Activated CD4-positive, alpha-beta T cell treated with anti-CD3 and anti-CD28 coated beads for 36 hours (primary cell): Measurements from ENCODE around the gene FILIP1L. TPM values are rescaled to one million over a fixed set of nuclear protein-coding genes. Genes with fewer than 3 reads are reported as not detected.

Source experiments
- ATAC-seq: fragments of 200-7000 bp; cut with Tn5 transposase; one replicate; pipeline ENCODE4 v1.10.0; 2021; ENCODE audit warnings: mild to moderate bottlenecking, moderate library complexity
- CTCF ChIA-PET: fragments of 350-600 bp; sonication (Branson Sonifier 250); formaldehyde crosslinking; loops from one replicate; lab custom pipeline; 2021; ENCODE audit warnings: antibody characterized with exemption; lab: Charles Lee
- POLR2A ChIA-PET: fragments of 350-600 bp; sonication (Branson Sonifier 250); formaldehyde crosslinking; loops from one replicate; lab custom pipeline; 2021; ENCODE audit warnings: antibody characterized with exemption, inconsistent platforms; lab: Charles Lee
- DNase-seq: peaks from one replicate; pipeline ENCODE4 v3.0.0-alpha.2; 2020
- H3K27ac Mint-ChIP-seq: one replicate; pipeline ENCODE4 v1.8.0; 2021; ENCODE audit warnings: mixed read lengths
- H3K27me3 Mint-ChIP-seq: one replicate; pipeline ENCODE4 v1.8.0; 2021; ENCODE audit warnings: mixed read lengths
- H3K36me3 Mint-ChIP-seq: one replicate; pipeline ENCODE4 v1.8.0; 2021; ENCODE audit warnings: low read depth, mixed read lengths
- H3K4me1 Mint-ChIP-seq: one replicate; pipeline ENCODE4 v1.8.0; 2021; ENCODE audit warnings: mixed read lengths
- H3K4me3 Mint-ChIP-seq: one replicate; pipeline ENCODE4 v1.8.0; 2021; ENCODE audit warnings: mild to moderate bottlenecking, moderate library complexity, mixed read lengths
- H3K9me3 Mint-ChIP-seq: one replicate; pipeline ENCODE4 v1.8.0; 2021; ENCODE audit warnings: low read depth, mixed read lengths
- intact Hi-C, 2 experiments: fragments of 100-400 bp; cut with DNase I in 1 of 2; cut with micrococcal nuclease in 1 of 2; formaldehyde crosslinking; loops; one replicate each; pipeline versions ENCODE4 v1.14.2 to v1.15.1; 2022 to 2024; cut with DNase I, micrococcal nuclease
- total RNA-seq, 2 experiments: library from RNA; stranded (reverse); gene quantifications; one replicate each; pipeline ENCODE4 v1.2.3, GENCODE V29; 2021

Gene FILIP1L
- under 1 TPM in 1 of 2 experiments, not detected in 1; 0.11 TPM for total RNA-seq

DNA sequence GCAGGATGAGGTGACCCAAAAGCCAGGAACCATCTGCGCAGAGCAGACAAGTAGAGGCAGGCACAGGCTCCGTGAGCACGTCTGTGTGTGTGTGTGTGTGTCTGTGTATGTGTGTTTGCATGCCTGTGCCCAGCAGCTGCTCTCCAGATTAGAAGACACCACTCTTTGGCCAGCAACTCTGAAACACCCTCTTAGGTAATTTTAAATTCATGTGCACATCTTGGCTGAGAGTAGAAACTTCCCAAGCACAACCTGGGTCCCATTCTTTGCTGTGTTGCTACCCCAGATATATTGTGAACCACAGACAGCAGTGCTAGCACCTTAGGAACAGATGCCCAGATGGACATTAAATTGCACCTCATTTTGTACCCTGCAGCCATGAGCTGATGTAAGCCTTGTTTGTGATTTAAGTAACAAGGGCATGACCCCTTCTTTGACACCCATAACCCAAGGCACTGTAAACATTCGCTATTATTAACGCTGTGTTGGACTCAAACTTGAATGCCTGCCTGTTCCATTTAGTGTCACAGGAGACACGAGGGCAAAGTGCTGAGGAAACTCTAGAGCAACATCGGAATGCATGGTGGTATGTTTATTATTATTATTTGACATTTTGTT is at the start of gene FILIP1L:
Gene FILIP1L (minus strand): TSS at position 89 of the 618 bp plus-strand sequence.
- intact Hi-C loops: no loop called here
- POLR2A ChIA-PET: no interaction called here
- H3K4me1 Mint-ChIP-seq: no peaks in the 10 kb centered on the region
- no peak for DNase-seq
- H3K27ac Mint-ChIP-seq: no peak within 1 kb of the TSS
- H3K36me3 Mint-ChIP-seq: peaks cover 3% of the 10 kb centered on the region
- no peak for ATAC-seq
- CTCF ChIA-PET: no interaction called here
- H3K9me3 Mint-ChIP-seq: no peaks in the 10 kb centered on the region
- H3K4me3 Mint-ChIP-seq: no peak within 1 kb of the TSS
- no peaks in the 10 kb centered on the region for H3K27me3 Mint-ChIP-seq

DNA sequence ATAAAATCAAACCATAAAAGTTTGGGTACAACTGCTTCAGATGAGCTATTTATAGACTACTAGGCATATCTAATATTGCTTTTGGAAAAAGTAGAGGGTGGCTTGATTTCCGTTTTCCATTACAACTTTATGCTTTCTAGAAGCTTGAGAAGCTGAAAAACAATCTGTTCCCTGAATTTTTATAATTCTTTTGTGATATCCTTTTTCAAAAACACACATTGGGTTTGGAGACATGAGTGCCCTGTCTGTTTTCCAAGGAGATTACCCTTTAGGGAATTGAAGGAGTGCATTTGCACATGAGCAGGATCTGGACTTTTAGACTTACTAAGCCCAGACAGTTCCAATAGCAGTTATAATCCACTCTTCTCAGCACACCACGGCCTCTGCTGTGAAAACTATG is 49.5 kb upstream of the FILIP1L start:
- Mint-ChIP-seq H3K27me3 (no peaks in the 10 kb centered on the region), H3K4me3 (no peak overlapping the region), H3K9me3 (no peaks in the 10 kb centered on the region), H3K36me3 (peaks cover 35% of the 10 kb centered on the region), H3K4me1 (peaks cover 3% of the 10 kb centered on the region), H3K27ac (no peak overlapping the region)
- intact Hi-C loops: no loop called here
- DNase-seq (no peak), ATAC-seq (no peak)
- ChIA-PET CTCF (interaction anchor here (0.6 to 2.0 kb wide), 6 partner anchors 10 to 534 kb away, joined by 3 to 7 read pairs (median 4); no protein-coding TSS in a partner anchor), POLR2A (no interaction called here)

DNA sequence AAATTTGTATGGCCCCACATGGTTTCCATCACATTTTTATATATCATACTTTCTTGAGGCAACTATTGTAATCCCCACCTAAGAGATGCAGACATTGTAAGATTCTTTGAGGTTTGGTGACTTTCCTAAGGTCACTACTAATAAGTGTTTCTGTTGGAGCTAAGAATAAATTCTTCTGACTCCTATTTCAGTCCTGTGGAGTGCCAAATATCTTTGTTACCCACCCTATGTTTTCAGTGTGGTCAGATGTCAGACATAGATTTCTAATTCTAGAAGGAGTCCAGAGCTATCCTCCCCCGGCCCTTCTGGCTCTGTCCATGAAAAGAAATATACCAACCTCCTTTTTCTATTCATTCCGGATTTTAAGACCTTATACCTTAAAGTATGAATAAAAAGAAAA is 46.2 kb upstream of the FILIP1L start:
- POLR2A ChIA-PET: no interaction called here

DNA sequence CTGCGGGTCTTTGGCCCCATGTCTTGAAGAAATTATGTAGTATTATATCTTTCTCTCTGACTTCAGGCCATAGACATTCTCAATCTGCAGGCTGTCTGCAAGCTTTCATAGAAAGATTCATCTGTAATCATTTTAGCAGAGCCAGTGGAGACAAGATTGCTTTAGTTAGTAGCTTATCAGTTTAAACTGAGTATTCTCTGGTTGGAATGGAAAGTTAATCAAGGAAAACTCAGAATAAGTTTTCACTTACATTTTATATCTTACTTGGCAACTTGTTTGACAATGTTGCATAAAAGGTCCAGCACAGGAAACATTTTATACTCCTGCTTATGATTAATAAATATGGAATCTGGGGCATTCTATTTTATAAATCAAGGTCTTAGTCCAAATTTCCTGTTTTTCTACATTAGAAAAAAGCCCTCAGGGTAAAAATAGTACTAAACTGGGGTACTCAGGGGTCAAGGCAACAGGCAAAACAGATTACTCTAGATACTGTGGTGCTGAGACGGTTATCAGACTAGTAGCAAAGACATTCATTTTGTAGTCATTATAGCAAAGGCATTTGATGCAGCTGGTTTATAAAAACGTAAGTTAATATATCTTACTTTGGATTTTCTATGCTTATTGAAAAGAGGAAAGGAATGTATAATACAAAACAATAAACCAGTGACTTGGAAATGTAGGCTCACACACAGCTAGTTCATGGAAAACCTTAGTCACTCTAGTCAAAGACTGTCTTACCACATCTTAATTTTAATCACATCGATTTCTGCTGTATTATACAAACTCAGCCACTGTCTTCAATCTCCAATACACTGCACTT is 45.2 kb upstream of the FILIP1L start:
- peaks cover 12% of the 10 kb centered on the region for H3K9me3 Mint-ChIP-seq
- intact Hi-C loops: no loop called here
- peaks cover 44% of the 10 kb centered on the region for H3K36me3 Mint-ChIP-seq
- peaks cover 3% of the 10 kb centered on the region for H3K4me1 Mint-ChIP-seq
- ChIA-PET CTCF (interaction anchor here (0.6 kb wide), 1 partner anchor 329 kb away, joined by 3 read pairs; no protein-coding TSS in a partner anchor), POLR2A (no interaction called here)
- no peaks in the 10 kb centered on the region for H3K27me3 Mint-ChIP-seq
- H3K4me3 Mint-ChIP-seq: no peak overlapping the region
- DNase-seq: no peak
- no peak overlapping the region for H3K27ac Mint-ChIP-seq
- no peak for ATAC-seq

More for the DNA sequence above, 46.2 kb upstream of the FILIP1L start:
- peaks cover 3% of the 10 kb centered on the region for H3K4me1 Mint-ChIP-seq
- H3K36me3 Mint-ChIP-seq: peaks cover 42% of the 10 kb centered on the region
- no peak overlapping the region for H3K4me3 Mint-ChIP-seq
- no peak for DNase-seq
- CTCF ChIA-PET: interaction anchor here (0.7 kb wide), 1 partner anchor 9 kb away, joined by 3 read pairs; no protein-coding TSS in a partner anchor
- H3K27me3 Mint-ChIP-seq: no peaks in the 10 kb centered on the region
- no peak for ATAC-seq
- intact Hi-C loops: no loop called here
- H3K27ac Mint-ChIP-seq: no peak overlapping the region
- peaks cover 5% of the 10 kb centered on the region for H3K9me3 Mint-ChIP-seq

GRCh38 chr3:100158918-100159330 is 44.6 kb upstream of the FILIP1L start:
- ATAC-seq: no peak
- no peak for DNase-seq
- Mint-ChIP-seq H3K36me3 (peaks cover 41% of the 10 kb centered on the region), H3K27me3 (no peaks in the 10 kb centered on the region), H3K4me1 (peaks cover 3% of the 10 kb centered on the region), H3K9me3 (peaks cover 12% of the 10 kb centered on the region), H3K27ac (no peak overlapping the region), H3K4me3 (no peak overlapping the region)
- CTCF ChIA-PET: no interaction called here
- POLR2A ChIA-PET: no interaction called here
- intact Hi-C loops: no loop called here

DNA sequence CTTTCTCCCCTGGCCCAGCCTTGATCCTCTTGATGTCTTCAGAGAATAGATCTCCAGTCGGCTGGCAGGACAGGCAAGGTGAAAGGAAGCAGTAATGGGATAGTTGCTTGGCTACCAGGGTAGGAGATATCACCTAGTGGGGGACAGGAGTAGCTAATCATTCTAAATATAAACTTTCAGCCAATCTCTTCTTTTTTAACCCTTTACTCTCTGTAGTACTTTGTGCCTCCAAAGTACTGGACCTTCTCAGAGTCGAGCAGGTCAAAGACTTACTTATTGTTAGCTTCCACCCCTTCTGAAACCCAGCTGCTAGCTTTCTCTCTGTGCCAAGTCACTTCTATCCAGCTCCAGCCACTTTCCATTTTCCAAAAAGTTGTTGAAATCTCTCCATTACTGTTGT is 43.4 kb upstream of the FILIP1L start:
- CTCF ChIA-PET: interaction anchor here (1.2 kb wide), 1 partner anchor 11 kb away, joined by 4 read pairs; no protein-coding TSS in a partner anchor
- Mint-ChIP-seq H3K27me3 (no peaks in the 10 kb centered on the region), H3K4me3 (no peak overlapping the region), H3K4me1 (peaks cover 3% of the 10 kb centered on the region), H3K36me3 (peaks cover 48% of the 10 kb centered on the region), H3K9me3 (peaks cover 12% of the 10 kb centered on the region), H3K27ac (no peak overlapping the region)
- ATAC-seq: no peak
- DNase-seq: no peak
- POLR2A ChIA-PET: no interaction called here
- intact Hi-C loops: no loop called here

DNA sequence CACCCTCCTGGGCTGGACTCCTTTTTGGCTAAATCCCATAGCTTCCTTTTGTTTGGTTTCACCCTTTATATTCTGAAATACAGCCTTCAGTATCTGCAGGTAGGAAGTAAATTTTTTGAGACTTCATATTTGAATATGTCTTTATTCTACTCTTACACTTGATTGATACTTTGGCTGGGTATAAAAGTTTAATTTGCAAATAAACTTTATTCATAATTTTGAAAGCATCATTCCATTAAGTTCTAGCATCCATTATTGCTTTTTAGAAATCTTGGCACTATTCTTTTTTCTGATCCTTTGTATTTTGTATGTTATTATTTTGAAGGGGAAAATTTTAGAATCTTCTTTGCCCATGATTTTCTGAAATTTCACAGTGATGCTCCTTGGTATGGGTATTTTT is 41.3 kb upstream of the FILIP1L start:
- Mint-ChIP-seq H3K4me3 (no peak overlapping the region), H3K36me3 (peaks cover 56% of the 10 kb centered on the region), H3K9me3 (peaks cover 12% of the 10 kb centered on the region), H3K27me3 (no peaks in the 10 kb centered on the region), H3K4me1 (peaks cover 9% of the 10 kb centered on the region), H3K27ac (no peak overlapping the region)
- ChIA-PET POLR2A (no interaction called here), CTCF (no interaction called here)
- no peak for DNase-seq
- ATAC-seq: no peak
- intact Hi-C loops: no loop called here

DNA sequence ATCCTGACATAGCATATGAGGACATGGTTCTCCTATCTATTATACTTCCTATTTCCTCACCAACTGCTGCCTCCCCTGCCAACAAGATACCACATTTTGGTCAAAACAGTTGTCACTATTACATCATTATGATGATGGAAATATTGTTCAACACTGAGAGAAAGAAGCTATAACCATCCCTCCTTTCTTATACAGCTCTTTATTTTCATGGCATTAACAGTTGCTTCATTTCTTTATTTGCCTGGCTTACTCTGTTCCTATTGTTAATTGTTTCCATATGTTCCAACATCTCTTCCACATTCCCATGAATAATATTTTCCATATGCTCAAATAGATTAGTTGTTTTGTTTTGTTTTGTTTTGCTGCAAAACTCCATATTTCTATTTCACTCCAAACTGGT is 40.8 kb upstream of the FILIP1L start:
- POLR2A ChIA-PET: no interaction called here
- Mint-ChIP-seq H3K4me1 (peaks cover 9% of the 10 kb centered on the region), H3K27me3 (no peaks in the 10 kb centered on the region), H3K4me3 (no peak overlapping the region), H3K36me3 (peaks cover 57% of the 10 kb centered on the region), H3K27ac (no peak overlapping the region), H3K9me3 (peaks cover 12% of the 10 kb centered on the region)
- CTCF ChIA-PET: no interaction called here
- intact Hi-C loops: no loop called here
- DNase-seq (no peak), ATAC-seq (no peak)

- Mint-ChIP-seq H3K27ac (no peak overlapping the region), H3K9me3 (peaks cover 12% of the 10 kb centered on the region), H3K27me3 (no peaks in the 10 kb centered on the region), H3K4me1 (peaks cover 6% of the 10 kb centered on the region), H3K36me3 (peaks cover 63% of the 10 kb centered on the region), H3K4me3 (no peak overlapping the region)
- ChIA-PET CTCF (interaction anchor here (0.6 kb wide), 1 partner anchor 81 kb away, joined by 3 read pairs; no protein-coding TSS in a partner anchor), POLR2A (no interaction called here)
- DNase-seq: no peak
- ATAC-seq: no peak
- intact Hi-C loops: no loop called here
Measured at GRCh38 chr3:100154171-100154570, 39.9 kb upstream of the FILIP1L start.

DNA sequence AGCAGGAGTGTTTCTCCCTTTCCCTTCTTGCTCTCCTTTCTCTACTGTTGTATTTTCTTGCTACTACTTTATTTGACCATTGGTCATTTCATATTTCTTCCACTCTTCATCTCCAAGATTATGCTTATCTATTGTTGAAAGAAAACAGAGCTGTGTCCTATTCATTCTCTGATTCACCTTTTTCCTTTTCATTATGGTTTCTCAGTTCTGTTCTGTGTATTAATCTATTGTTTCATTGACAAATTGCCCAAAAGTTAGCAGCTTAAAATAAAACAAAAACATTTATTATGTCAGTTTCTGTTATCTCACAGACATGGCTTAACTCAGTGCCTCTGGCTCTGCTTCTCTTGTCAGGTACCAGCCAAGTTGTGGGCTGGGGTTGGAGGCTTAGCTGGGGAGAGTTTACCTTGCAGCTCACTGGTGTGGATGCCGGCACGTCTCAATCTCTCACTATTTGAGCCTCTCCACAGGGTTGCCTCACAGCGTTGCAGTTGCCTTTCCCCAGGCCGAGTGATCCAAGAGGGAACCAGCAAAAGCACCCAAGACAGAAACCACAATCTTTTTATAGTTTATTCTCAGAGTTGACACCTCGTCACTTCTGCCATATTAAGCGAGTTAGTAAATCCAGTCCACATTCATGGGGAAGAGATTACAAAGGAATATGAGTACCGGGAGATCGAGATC is 36.9 kb upstream of the FILIP1L start:
- H3K27ac Mint-ChIP-seq: no peak overlapping the region

DNA sequence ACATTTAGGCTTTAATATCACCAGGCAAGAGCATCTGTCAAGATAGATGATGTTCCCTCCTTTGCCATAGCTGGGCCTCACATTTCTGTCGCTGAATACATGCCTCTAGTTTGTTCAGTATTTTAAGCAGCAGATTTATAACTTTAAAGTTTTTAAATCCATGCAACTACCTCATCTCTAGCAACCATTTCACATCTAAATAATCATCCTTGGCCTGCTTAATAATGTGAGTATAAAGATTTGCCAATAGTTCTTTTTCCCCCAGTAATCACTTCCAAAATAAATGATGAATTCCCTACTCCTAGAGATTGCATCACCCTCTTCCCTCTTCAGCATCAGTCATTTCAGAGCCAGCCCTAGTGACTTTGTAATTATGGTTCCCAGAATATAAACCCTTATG is 36.2 kb upstream of the FILIP1L start:
- H3K27me3 Mint-ChIP-seq: no peaks in the 10 kb centered on the region

More for the DNA sequence above, 36.9 kb upstream of the FILIP1L start:
- ChIA-PET CTCF (interaction anchor here (0.7 to 2.2 kb wide), 3 partner anchors 10 to 349 kb away, joined by 3 to 5 read pairs (median 3); no protein-coding TSS in a partner anchor), POLR2A (no interaction called here)
- intact Hi-C loops: no loop called here
- Mint-ChIP-seq H3K4me3 (no peak overlapping the region), H3K4me1 (peaks cover 6% of the 10 kb centered on the region), H3K9me3 (peaks cover 7% of the 10 kb centered on the region), H3K36me3 (peaks cover 54% of the 10 kb centered on the region), H3K27me3 (no peaks in the 10 kb centered on the region)
- DNase-seq (no peak), ATAC-seq (no peak)

More for the DNA sequence above, 36.2 kb upstream of the FILIP1L start:
- no peak for DNase-seq
- ChIA-PET POLR2A (no interaction called here), CTCF (interaction anchor here (0.7 to 2.2 kb wide), 2 partner anchors 13 to 350 kb away, joined by 3 to 5 read pairs; no protein-coding TSS in a partner anchor)
- H3K36me3 Mint-ChIP-seq: peaks cover 51% of the 10 kb centered on the region
- H3K9me3 Mint-ChIP-seq: peaks cover 6% of the 10 kb centered on the region
- H3K27ac Mint-ChIP-seq: no peak overlapping the region
- H3K4me3 Mint-ChIP-seq: no peak overlapping the region
- no peak for ATAC-seq
- intact Hi-C loops: no loop called here
- H3K4me1 Mint-ChIP-seq: peaks cover 6% of the 10 kb centered on the region
